ENCODE data around the gene TMED5.

TMED5 gene

DNA sequence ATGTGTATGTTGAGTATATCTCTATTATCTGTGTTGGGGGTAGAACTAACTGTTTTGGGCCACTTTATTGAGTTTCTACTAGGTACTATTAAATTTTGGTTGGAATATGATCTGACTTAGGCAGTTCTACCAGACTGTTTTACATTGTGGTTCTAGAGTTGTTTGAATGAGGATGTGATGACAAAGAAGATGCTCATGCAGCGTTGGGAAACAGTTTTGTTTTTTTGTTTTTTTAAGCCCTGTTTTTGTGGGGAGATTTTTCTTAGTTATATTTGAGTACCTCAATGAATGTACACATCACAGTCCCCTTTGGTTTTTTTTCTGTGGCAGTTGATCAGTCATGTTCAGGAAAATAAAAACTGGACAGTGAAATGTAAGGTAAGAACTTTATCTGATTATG lies 40.1 kb downstream of the TMED5 start:
- Mint-ChIP-seq H3K4me1 (no peaks in the 10 kb centered on the region), H3K27me3 (ENCODE audit: low read depth, poor library complexity) (no peaks in the 10 kb centered on the region), H3K9me3 (no peaks in the 10 kb centered on the region), H3K4me3 (no peak overlapping the region), H3K27ac (peak overlapping the region; percentile 51), H3K36me3 (ENCODE audit: low read depth) (peaks cover 74% of the 10 kb centered on the region)
- TF ChIP-seq, protein P1, sequence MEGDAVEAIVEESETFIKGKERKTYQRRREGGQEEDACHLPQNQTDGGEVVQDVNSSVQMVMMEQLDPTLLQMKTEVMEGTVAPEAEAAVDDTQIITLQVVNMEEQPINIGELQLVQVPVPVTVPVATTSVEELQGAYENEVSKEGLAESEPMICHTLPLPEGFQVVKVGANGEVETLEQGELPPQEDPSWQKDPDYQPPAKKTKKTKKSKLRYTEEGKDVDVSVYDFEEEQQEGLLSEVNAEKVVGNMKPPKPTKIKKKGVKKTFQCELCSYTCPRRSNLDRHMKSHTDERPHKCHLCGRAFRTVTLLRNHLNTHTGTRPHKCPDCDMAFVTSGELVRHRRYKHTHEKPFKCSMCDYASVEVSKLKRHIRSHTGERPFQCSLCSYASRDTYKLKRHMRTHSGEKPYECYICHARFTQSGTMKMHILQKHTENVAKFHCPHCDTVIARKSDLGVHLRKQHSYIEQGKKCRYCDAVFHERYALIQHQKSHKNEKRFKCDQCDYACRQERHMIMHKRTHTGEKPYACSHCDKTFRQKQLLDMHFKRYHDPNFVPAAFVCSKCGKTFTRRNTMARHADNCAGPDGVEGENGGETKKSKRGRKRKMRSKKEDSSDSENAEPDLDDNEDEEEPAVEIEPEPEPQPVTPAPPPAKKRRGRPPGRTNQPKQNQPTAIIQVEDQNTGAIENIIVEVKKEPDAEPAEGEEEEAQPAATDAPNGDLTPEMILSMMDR (IDR thresholded peaks at IDR 0.05), result no peak
- DNase-seq, result no peak

DNA sequence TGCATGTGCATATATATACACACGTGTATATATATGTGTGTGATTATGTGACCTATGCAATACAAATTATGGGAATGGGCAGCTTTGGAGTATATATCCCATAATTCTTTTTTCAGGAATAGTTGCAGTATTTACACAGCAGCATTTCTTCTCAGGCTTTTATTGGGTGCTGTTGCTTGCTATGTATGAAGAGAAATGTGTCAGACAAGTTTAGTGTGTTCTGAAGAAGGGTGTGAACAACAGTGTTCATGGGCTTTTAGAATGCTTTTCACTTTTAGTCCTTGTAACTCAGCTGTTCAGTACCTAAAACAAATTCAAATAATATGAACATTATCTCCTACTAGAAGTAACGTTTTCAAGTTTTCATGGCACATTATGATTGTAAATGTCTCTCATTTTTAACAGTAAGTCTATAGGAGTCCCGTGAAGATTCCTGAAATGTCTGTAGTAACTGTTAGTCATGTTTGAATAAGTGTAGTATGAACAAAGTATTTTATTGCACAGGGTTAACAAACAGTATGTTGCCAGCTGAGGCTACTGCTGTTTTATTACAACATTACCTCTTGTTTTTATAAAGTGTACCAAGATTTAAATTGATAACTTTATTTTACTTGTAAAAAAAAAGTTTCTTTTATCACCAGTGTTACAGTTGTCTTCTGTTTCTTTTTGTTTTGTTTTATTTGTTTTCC lies 42.5 kb downstream of the TMED5 start:
- Mint-ChIP-seq H3K4me1 (no peaks in the 10 kb centered on the region), H3K27me3 (ENCODE audit: low read depth, poor library complexity) (no peaks in the 10 kb centered on the region), H3K27ac (no peak overlapping the region), H3K36me3 (ENCODE audit: low read depth) (peaks cover 72% of the 10 kb centered on the region), H3K9me3 (no peaks in the 10 kb centered on the region), H3K4me3 (no peak overlapping the region)
- TF ChIP-seq, protein P1 (IDR thresholded peaks at IDR 0.05), result no peak
- DNase-seq, result no peak

DNA sequence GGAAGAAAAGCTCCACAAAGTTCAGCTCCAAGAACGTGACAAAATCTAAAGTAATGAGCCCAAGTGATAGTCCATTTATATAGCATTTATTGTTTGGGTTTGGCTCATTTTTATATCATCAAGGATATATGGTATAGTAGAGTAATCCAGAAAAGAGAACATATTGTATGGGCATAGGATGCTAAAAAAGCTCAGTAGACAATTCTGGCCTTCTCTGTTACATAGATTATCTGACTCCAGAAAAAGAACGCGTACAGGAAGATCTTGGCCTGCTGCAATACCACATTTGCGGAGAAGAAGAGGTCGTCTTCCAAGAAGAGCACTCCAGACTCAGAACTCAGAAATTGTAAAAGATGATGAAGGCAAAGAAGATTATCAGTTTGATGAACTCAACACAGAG lies 43.8 kb downstream of the TMED5 start:
- TF ChIP-seq, protein P1 (IDR thresholded peaks at IDR 0.05), result no peak
- H3K27ac Mint-ChIP-seq, result no peak overlapping the region
- no peak for DNase-seq
- H3K4me3 Mint-ChIP-seq, result no peak overlapping the region
- H3K4me1 Mint-ChIP-seq, result no peaks in the 10 kb centered on the region
- no peaks in the 10 kb centered on the region for H3K27me3 Mint-ChIP-seq (ENCODE audit: low read depth, poor library complexity)
- H3K36me3 Mint-ChIP-seq (ENCODE audit: low read depth), result peaks cover 62% of the 10 kb centered on the region
- no peaks in the 10 kb centered on the region for H3K9me3 Mint-ChIP-seq

DNA sequence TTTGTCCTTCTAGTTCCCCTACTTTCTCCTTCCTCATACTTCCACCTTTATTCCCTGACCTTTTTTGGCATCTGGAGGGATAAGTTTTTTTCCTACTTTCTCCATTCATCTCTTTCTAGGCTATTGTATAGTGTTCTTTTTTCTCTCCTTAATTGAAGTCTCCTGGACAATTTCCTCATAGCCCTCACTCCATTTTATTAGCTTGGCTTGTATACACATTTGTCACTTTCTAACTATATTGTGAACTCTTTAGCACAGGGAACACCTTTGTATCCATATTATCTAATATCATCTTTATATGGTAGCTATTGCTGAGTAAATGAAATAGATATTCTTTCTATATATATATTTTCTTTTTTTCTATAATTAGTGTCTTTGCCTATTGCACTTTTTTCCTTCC lies 47.6 kb downstream of the TMED5 start:
- DNase-seq, result no peak
- Mint-ChIP-seq H3K27me3 (ENCODE audit: low read depth, poor library complexity) (no peaks in the 10 kb centered on the region), H3K4me3 (no peak overlapping the region), H3K9me3 (no peaks in the 10 kb centered on the region), H3K36me3 (ENCODE audit: low read depth) (peaks cover 31% of the 10 kb centered on the region), H3K4me1 (no peaks in the 10 kb centered on the region), H3K27ac (no peak overlapping the region)
- TF ChIP-seq, protein P1 (IDR thresholded peaks at IDR 0.05), result no peak

DNA sequence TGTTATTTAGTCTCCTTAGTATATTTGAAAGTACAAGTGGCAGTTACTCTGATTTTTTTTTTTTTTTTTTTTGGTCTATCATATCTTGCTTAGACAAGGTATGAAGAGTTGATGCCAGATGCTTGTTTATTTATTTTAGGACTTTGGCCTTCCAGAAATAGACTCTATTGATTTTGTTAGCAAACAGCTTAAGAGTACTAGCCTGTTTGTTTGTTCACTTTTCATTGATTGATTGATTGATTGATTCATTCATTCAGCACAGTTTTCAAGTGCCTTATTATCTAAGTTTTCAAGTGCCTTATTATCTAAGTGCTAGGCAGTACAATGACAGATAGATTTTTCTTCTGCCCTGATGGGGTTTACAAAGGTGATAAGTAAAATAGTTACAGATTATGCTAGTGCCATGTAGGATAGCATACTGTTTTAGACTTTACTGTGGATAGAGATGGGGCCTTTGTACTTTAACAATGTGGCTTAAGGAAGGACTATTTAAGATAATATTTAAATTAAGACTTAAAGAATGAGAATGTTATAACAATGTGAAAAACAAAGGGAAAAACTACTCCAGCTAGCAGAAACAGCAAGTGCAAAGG lies 50.6 kb downstream of the TMED5 start:
- no peaks in the 10 kb centered on the region for H3K4me1 Mint-ChIP-seq

More for the DNA sequence above, 50.6 kb downstream of the TMED5 start:
- no peak for DNase-seq
- Mint-ChIP-seq H3K4me3 (no peak overlapping the region), H3K36me3 (ENCODE audit: low read depth) (peaks cover 20% of the 10 kb centered on the region), H3K9me3 (no peaks in the 10 kb centered on the region), H3K27me3 (ENCODE audit: low read depth, poor library complexity) (no peaks in the 10 kb centered on the region), H3K27ac (no peak overlapping the region)
- TF ChIP-seq, protein P1 (IDR thresholded peaks at IDR 0.05), result no peak
